K562 (cell line): ENCODE data around the gene HAX1. TPM values are rescaled to one million over a fixed set of nuclear protein-coding genes. Genes with fewer than 3 reads are reported as not detected.

Experiments
- ATF7 ChIP-seq: fragments of 450-650 bp; IDR thresholded peaks from 2 replicates; pipeline ENCODE4 v1.7.1; 2014; ENCODE audit warnings: mild to moderate bottlenecking, moderate library complexity
- BRF1 ChIP-seq: IDR thresholded peaks from 3 replicates; pipeline ENCODE4 v1.6.1; 2011; ENCODE audit warnings: borderline replicate concordance, mild to moderate bottlenecking; ENCODE audit not compliant: insufficient read length; ENCODE audit errors: extremely low read depth
- CLOCK ChIP-seq: fragments of 250-450 bp; sonication (Bioruptor Pico); IDR thresholded peaks from 2 replicates; pipeline ENCODE4 v1.4.0; 2020; ENCODE audit warnings: mild to moderate bottlenecking, moderate library complexity, borderline replicate concordance
- EHMT2 ChIP-seq: fragments of 450-650 bp; IDR thresholded peaks from 2 replicates; pipeline ENCODE4 v1.6.1; 2018; ENCODE audit warnings: antibody characterized with exemption
- HDAC2 ChIP-seq: fragments of 450-650 bp; IDR thresholded peaks from 2 replicates; pipeline ENCODE4 v1.6.1; 2016; ENCODE audit warnings: mild to moderate bottlenecking
- MGA ChIP-seq: fragments of 450-650 bp; IDR thresholded peaks from 2 replicates; pipeline ENCODE4 v1.6.1; 2016; ENCODE audit warnings: mild to moderate bottlenecking, moderate library complexity
- MTA3 ChIP-seq: fragments of 450-650 bp; formaldehyde crosslinking; IDR thresholded peaks from 2 replicates; pipeline ENCODE4 v1.6.1; 2017; ENCODE audit warnings: mild to moderate bottlenecking, borderline replicate concordance
- OTX1 ChIP-seq: fragments of 450-650 bp; formaldehyde crosslinking; IDR thresholded peaks from 2 replicates; pipeline ENCODE4 v1.4.0; 2022; ENCODE audit warnings: mild to moderate bottlenecking
- SIN3A ChIP-seq, 2 experiments: fragments of 150-350 bp in 1 of 2; IDR thresholded peaks; 2 replicates each; pipeline ENCODE4 v1.6.1; 2011 to 2016; ENCODE audit warnings: borderline replicate concordance in 2 of 2, low read depth in 2 of 2, low read length in 2 of 2, mild to moderate bottlenecking in 2 of 2, moderate library complexity in 2 of 2; ENCODE audit not compliant: control insufficient read depth in 1 of 2
- SMAD3 ChIP-seq: fragments of 450-650 bp; formaldehyde crosslinking; conservative IDR thresholded peaks from 2 replicates; pipeline ENCODE4 v1.4.0; 2020; ENCODE audit warnings: mild to moderate bottlenecking
- SRF ChIP-seq, 2 experiments: fragments of 250-450, 450-650 bp in 1 of 2; sonication (Bioruptor Pico) in 1 of 2; sonication (generic) in 1 of 2; formaldehyde crosslinking; IDR thresholded peaks; 2 replicates each; pipeline versions ENCODE4 v1.5.0 to v1.5.1; 2020 to 2022; ENCODE audit warnings: mild to moderate bottlenecking in 1 of 2, missing genetic modification reagents in 1 of 2
- TEAD2 ChIP-seq: fragments of 450-650 bp; IDR thresholded peaks from 2 replicates; pipeline ENCODE4 v1.6.1; 2016; ENCODE audit warnings: missing genetic modification characterization, control low read depth, missing compliant biosample characterization
- ZNF253 ChIP-seq: fragments of 250-450 bp; sonication (Bioruptor Pico); conservative IDR thresholded peaks from 2 replicates; pipeline ENCODE4 v1.6.1; 2021; ENCODE audit warnings: mild to moderate bottlenecking
- ZNF354B ChIP-seq: fragments of 250-450 bp; sonication (Bioruptor Pico); IDR thresholded peaks from 2 replicates; pipeline ENCODE4 v1.4.0; 2020
- polyA plus RNA-seq, 8 experiments: library from polyadenylated mRNA; depleted of rRNA in 4 of 8; stranded (reverse) in 5 of 8; unstranded in 3 of 8; fragments of >200 nt; fragmentation: Nextera tagmentation in 2 of 8; fragmentation: Illumina TruSeq in 1 of 8; extraction: Ambion mirVana in 2 of 8; extraction: Trizol in 1 of 8; gene quantifications; 2 replicates each; pipeline versions ENCODE4 v1.2.1 to v1.2.3, GENCODE V29; 2011 to 2014; ENCODE audit warnings: inconsistent platforms in 1 of 8, missing spikeins in 1 of 8
- total RNA-seq, 7 experiments: library from RNA; depleted of rRNA in 6 of 7; stranded (reverse); fragments of >200 nt in 6 of 7; fragmentation: Illumina TruSeq in 2 of 7; extraction: Trizol in 2 of 7; gene quantifications; 2 replicates each; pipeline versions ENCODE4 v1.2.1 to v1.2.3, GENCODE V29; 2011 to 2021; ENCODE audit warnings: low replicate concordance in 1 of 7

HAX1 gene
- total and polyA plus RNA-seq, 9 of the 15 experiments (the other 6 are each of a cell fraction or from before 2014, with no cell fraction given) = 143 to 492 (median 234) TPM

- TF ChIP-seq ATF7 (no peak), MGA (no peak), SMAD3 (no peak), SRF (CRISPR knock-in tag; IDR thresholded peaks at IDR 0.05) (no peak), OTX1 (CRISPR knock-in tag) (no peak), EHMT2 (peak; percentile 74), ZNF253 (CRISPR knock-in tag) (no peak), BRF1 (no peak), MTA3 (0 out of 2 replicates have a peak, but pooled peaks have one; percentile 42), ZNF354B (CRISPR knock-in tag) (no peak), SIN3A (IDR thresholded peaks at IDR 0.05; ENCODE audit: borderline replicate concordance in 2 of 2, control insufficient read depth in 1 of 2, low read depth in 2 of 2, low read length in 2 of 2) (no peak), HDAC2 (no peak), TEAD2 (tag) (no peak), CLOCK (CRISPR knock-in tag) (no peak)
These were observed 23.2 kb downstream of the HAX1 start (continued) for GRCh38 chr1:154295408-154296235.
